Erythroblast (primary cell): ENCODE results near the gene C1orf167.
A peak's percentile ranks its signal among the peaks of the same experiment; 100 is the strongest.

ENCODE experiments used
- DNase-seq, 2 experiments: peaks; one replicate each; lab custom pipeline; 2025; lab: John Stamatoyannopoulos, UW
- GATA1 ChIP-seq: IDR thresholded peaks from 2 replicates; pipeline ENCODE4 v1.6.1; 2011; ENCODE audit warnings: low read depth, mild to moderate bottlenecking, control low read depth, low read length, moderate library complexity
- POLR2A ChIP-seq: IDR thresholded peaks from 2 replicates; pipeline ENCODE4 v1.6.1; 2011; ENCODE audit warnings: mild to moderate bottlenecking, low read length

The C1orf167 gene

GRCh38 chr1:11790101-11790879, 28.3 kb downstream of the C1orf167 start:
- TF ChIP-seq POLR2A (no peak), GATA1 (no peak)
- DNase-seq = no peak

GRCh38 chr1:11790880-11791715, 29.1 kb downstream of the C1orf167 start:
- DNase-seq = peak; percentile 85 to 92
- TF ChIP-seq POLR2A (peak; percentile 70), GATA1 (no peak)

GRCh38 chr1:11792106-11792505, 30.1 kb downstream of the C1orf167 start:
- DNase-seq = peak in 1 of 2 experiments; percentile 57
- TF ChIP-seq GATA1 (no peak), POLR2A (no peak)

- TF ChIP-seq GATA1 (no peak), POLR2A (no peak)
- no peak for DNase-seq
These were observed 31.8 kb downstream of the C1orf167 start for GRCh38 chr1:11793819-11794218.

- DNase-seq = no peak
- no peak for TF ChIP-seq POLR2A
- TF ChIP-seq GATA1 = no peak
These were observed 32.6 kb downstream of the C1orf167 start for GRCh38 chr1:11794446-11795237.

- DNase-seq = no peak
- TF ChIP-seq GATA1 = no peak
- TF ChIP-seq POLR2A = no peak
These were observed 33.4 kb downstream of the C1orf167 start for GRCh38 chr1:11795238-11795890.

- peak; percentile 82 to 84 for DNase-seq
- TF ChIP-seq POLR2A = peak; percentile 44
- no peak for TF ChIP-seq GATA1
These were observed 34.2 kb downstream of the C1orf167 start for GRCh38 chr1:11796036-11796828.

GRCh38 chr1:11797525-11798216, 35.7 kb downstream of the C1orf167 start:
- TF ChIP-seq POLR2A (peak; percentile 63), GATA1 (no peak)
- DNase-seq = peak; percentile 96 to 98

GRCh38 chr1:11799099-11799498, 37.1 kb downstream of the C1orf167 start:
- TF ChIP-seq GATA1 (no peak), POLR2A (no peak)
- DNase-seq = no peak

GRCh38 chr1:11799896-11800295, 37.9 kb downstream of the C1orf167 start:
- DNase-seq = no peak
- TF ChIP-seq GATA1 (no peak), POLR2A (no peak)

GRCh38 chr1:11800391-11800755, 38.4 kb downstream of the C1orf167 start:
- no peak for TF ChIP-seq POLR2A
- no peak for DNase-seq
